Body of pancreas (tissue), 4 donors: ENCODE results near the gene SPR. TPM values are rescaled to one million over a fixed set of nuclear protein-coding genes. Genes with fewer than 3 reads are reported as not detected.
A peak's percentile ranks its signal among the peaks of the same experiment; 100 is the strongest.

Source experiments
- ATAC-seq: fragments of 150-250 bp; one replicate; pipeline ENCODE4 v1.9.1; 2016
- DNase-seq, 4 donors: peaks; one replicate each; pipeline ENCODE4 v3.0.0-alpha.2; 2019
- H3K27ac ChIP-seq, 4 donors: fragments of 200-600 bp; sonication (generic); 1 replicate in 3 of 4; 2 replicates in 1 of 4; pipeline versions ENCODE4 v1.5.1 to v1.6.1; 2016 to 2019; ENCODE audit warnings: mild to moderate bottlenecking in 1 of 4, mixed read lengths in 1 of 4, moderate library complexity in 1 of 4
- H3K27me3 ChIP-seq, 2 donors: fragments of 200-600 bp; sonication (generic); one replicate each; pipeline ENCODE4 v1.6.0; 2016; ENCODE audit warnings: mild to moderate bottlenecking in 1 of 2
- H3K36me3 ChIP-seq, 2 donors: fragments of 200-600 bp; sonication (generic); replicated peaks in 1 of 2; 2 replicates each; pipeline ENCODE4 v1.5.1; 2016; ENCODE audit warnings: low read depth in 2 of 2; ENCODE audit not compliant: insufficient read depth in 1 of 2
- H3K4me1 ChIP-seq: fragments of 200-600 bp; sonication (generic); one replicate; pipeline ENCODE4 v1.6.0; 2016
- H3K4me3 ChIP-seq, 2 donors: fragments of 200-600 bp; sonication (generic); 1 replicate in 1 of 2; 2 replicates in 1 of 2; pipeline ENCODE4 v1.5.1; 2016 to 2019
- H3K9me3 ChIP-seq, 3 donors: fragments of 200-600 bp; sonication (generic); 1 replicate in 2 of 3; 2 replicates in 1 of 3; pipeline ENCODE4 v1.5.1; 2016
- CTCF ChIP-seq, 7 experiments: fragments of 450-650 bp in 4 of 7; fragments of 200-600 bp in 3 of 7; sonication (generic) in 3 of 7; IDR thresholded peaks; one replicate each; pipeline ENCODE4 v1.5.1; 2016 to 2019; ENCODE audit warnings: antibody characterized with exemption in 7 of 7
- POLR2A ChIP-seq, 3 donors: fragments of 450-650 bp; IDR thresholded peaks; one replicate each; pipeline ENCODE4 v1.6.1; 2016; ENCODE audit warnings: antibody characterized with exemption in 3 of 3, mild to moderate bottlenecking in 2 of 3
- WGBS, 2 donors: methylation state at CpG; one replicate each; pipeline ENCODE4 v1.1.5; 2017; 5-methylcytosine and 5-hydroxymethylcytosine counted together
- intact Hi-C: fragments of 100-400 bp; cut with DNase I; formaldehyde crosslinking; loops from one replicate; pipeline ENCODE4 v1.15.1; 2023
- total RNA-seq, 2 donors: library from RNA; depleted of rRNA; stranded (reverse); fragments of >200 nt; gene quantifications; one replicate each; pipeline ENCODE4 v1.1.0, GENCODE V29; 2016

The SPR gene
- total RNA-seq, 2 donors from 2014 or later = 62.6 to 84.6 TPM

- peak; percentile 83 for ATAC-seq
- H3K9me3 ChIP-seq = no peaks in the 10 kb centered on the region
- H3K4me1 ChIP-seq = peaks cover 39% of the 10 kb centered on the region
- intact Hi-C loops = loop anchor here (5.0 kb wide), 1 partner anchor 34 kb away; no protein-coding TSS in a partner anchor
- peaks cover 0 to 5% of the 10 kb centered on the region in 2 donors for H3K36me3 ChIP-seq
- peak overlapping the region; percentile 53 to 97 (median 96) for H3K27ac ChIP-seq
- H3K4me3 ChIP-seq = peak overlapping the region; percentile 30 to 72
- WGBS, 2 donors = 4 to 10% methylated on average over 4 to 21 of the region's 21 CpGs
- TF ChIP-seq CTCF (IDR thresholded peaks at IDR 0.05) (peak; percentile 89 to 95 (median 92)), POLR2A (IDR thresholded peaks at IDR 0.05) (peak in 2 of 3 donors; percentile 44 to 57)
- peak; percentile 92 to 93 (median 93) for DNase-seq
- no peaks in the 10 kb centered on the region for H3K27me3 ChIP-seq
Observed at GRCh38 chr2:72887740-72888437, 681 bp downstream of the SPR start.

DNA sequence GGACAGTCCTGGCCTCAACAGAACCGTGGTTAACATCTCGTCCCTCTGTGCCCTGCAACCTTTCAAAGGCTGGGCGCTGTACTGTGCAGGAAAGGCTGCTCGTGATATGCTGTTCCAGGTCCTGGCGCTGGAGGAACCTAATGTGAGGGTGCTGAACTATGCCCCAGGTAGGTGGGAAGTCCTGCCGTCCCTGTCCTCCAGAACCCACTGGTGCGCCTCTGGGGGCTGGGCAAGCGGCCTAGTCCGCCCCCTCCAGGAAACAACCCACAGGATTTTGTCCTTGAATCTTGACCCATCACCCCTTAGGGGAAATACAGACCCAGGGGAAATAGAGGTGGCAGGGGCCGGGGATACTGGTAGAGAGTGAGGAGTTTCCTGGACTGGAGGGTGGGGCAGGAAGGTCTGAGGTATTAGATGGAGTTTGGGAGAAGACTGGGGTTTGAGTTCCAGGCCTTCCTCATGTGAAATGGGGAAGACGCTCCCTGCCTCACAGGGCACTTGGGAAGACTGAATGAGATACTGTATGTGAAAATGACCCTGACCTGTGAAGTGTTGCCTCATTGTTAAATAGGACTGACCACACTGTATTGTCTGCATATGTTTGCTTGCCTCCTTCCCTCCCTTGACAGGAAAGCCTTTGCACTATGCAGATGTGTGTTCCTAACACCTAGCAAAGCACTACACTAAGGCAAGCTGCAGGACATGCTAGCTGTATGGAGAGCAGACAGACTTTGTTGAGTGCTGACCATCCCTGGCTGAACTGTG, 1.4 kb downstream of the SPR start:
- Histone ChIP-seq H3K9me3 (no peaks in the 10 kb centered on the region), H3K27me3 (no peaks in the 10 kb centered on the region), H3K4me1 (peaks cover 39% of the 10 kb centered on the region), H3K4me3 (no peak overlapping the region), H3K36me3 (peaks cover 0 to 5% of the 10 kb centered on the region in 2 donors), H3K27ac (no peak overlapping the region)
- no peak for DNase-seq
- 42 to 51% methylated on average over 5 to 11 of the region's 11 CpGs for WGBS, 2 donors
- no peak for TF ChIP-seq POLR2A (IDR thresholded peaks at IDR 0.05)
- no peak for TF ChIP-seq CTCF (IDR thresholded peaks at IDR 0.05)
- ATAC-seq = no peak
- intact Hi-C loops = loop anchor here (5.0 kb wide), 1 partner anchor 34 kb away; no protein-coding TSS in a partner anchor

- H3K9me3 ChIP-seq = no peaks in the 10 kb centered on the region
- H3K36me3 ChIP-seq = peaks cover 0 to 5% of the 10 kb centered on the region in 2 donors
- H3K4me1 ChIP-seq = peaks cover 39% of the 10 kb centered on the region
- TF ChIP-seq POLR2A (IDR thresholded peaks at IDR 0.05) = no peak
- TF ChIP-seq CTCF (IDR thresholded peaks at IDR 0.05) = no peak
- H3K27me3 ChIP-seq = no peaks in the 10 kb centered on the region
- ATAC-seq (no peak), DNase-seq (no peak)
- no peak overlapping the region for H3K4me3 ChIP-seq
- H3K27ac ChIP-seq = no peak overlapping the region
- intact Hi-C loops = loop anchor here (5.0 to 10.0 kb wide), 3 partner anchors 32 to 285 kb away; no protein-coding TSS in a partner anchor
- WGBS, 2 donors = 73 to 75% methylated on average over 4 of the region's 4 CpGs
Observed at GRCh38 chr2:72889991-72890390, 2.8 kb downstream of the SPR start.

DNA sequence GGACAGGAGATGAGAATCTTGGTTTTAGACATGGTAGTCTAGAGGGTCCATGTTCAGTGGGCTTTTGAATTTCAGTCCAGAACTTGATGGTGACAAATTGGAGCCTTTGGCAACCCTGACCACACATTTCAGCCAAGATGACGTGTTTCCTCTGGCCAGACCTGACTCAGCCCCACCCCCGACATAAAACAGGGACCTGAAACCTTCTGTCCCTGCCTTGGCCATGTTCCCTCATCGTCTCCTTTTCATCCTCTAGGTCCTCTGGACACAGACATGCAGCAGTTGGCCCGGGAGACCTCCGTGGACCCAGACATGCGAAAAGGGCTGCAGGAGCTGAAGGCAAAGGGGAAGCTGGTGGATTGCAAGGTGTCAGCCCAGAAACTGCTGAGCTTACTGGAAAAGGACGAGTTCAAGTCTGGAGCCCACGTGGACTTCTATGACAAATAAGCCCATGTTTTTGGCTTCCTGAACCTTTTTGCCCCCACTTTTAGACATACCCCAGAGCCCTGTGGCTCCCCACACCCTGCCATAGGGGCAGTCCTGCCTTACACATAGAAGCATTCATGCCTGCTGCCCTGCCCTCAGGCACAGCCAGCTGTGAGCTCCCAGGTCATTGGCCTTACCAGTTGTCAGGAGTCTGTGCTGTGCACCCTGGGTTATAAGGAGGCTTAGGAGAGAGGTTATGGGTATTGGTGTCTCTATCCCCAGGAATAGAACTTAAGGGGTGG, 4.0 kb downstream of the SPR start:
- WGBS, 2 donors = 72 to 75% methylated on average over 8 of the region's 8 CpGs
- Histone ChIP-seq H3K27ac (no peak overlapping the region), H3K9me3 (no peaks in the 10 kb centered on the region), H3K27me3 (no peaks in the 10 kb centered on the region), H3K4me3 (no peak overlapping the region), H3K36me3 (peaks cover 0 to 5% of the 10 kb centered on the region in 2 donors), H3K4me1 (peaks cover 47% of the 10 kb centered on the region)
- TF ChIP-seq POLR2A (IDR thresholded peaks at IDR 0.05) (no peak), CTCF (IDR thresholded peaks at IDR 0.05) (no peak)
- no peak for ATAC-seq
- intact Hi-C loops = loop anchor here (5.0 to 10.0 kb wide), 2 partner anchors 81 to 284 kb away; no protein-coding TSS in a partner anchor
- no peak for DNase-seq
